Liver (tissue), 9 donors: ENCODE data around the gene VPS4B. TPM values are rescaled to one million over a fixed set of nuclear protein-coding genes. Genes with fewer than 3 reads are reported as not detected.
A peak's percentile ranks its signal among the peaks of the same experiment; 100 is the strongest.

Experiments
- DNase-seq: peaks from one replicate; pipeline ENCODE4 v3.0.0-alpha.2; 2017; ENCODE audit warnings: low spot score
- H3K27ac ChIP-seq, 2 donors: one replicate each; pipeline ENCODE4 v1.7.0; 2013; ENCODE audit warnings: inconsistent platforms in 2 of 2, low read length in 2 of 2, control low read depth in 1 of 2, low read depth in 1 of 2, mild to moderate bottlenecking in 1 of 2
- H3K27me3 ChIP-seq, 4 donors: one replicate each; pipeline versions ENCODE4 v1.6.1 to v1.7.0; 2013; ENCODE audit warnings: low read length in 3 of 4, inconsistent platforms in 1 of 4, mild to moderate bottlenecking in 1 of 4, moderate library complexity in 1 of 4; ENCODE audit not compliant: control insufficient read depth in 4 of 4, insufficient read depth in 4 of 4
- H3K36me3 ChIP-seq, 4 donors: one replicate each; pipeline versions ENCODE4 v1.6.1 to v1.7.0; 2013; ENCODE audit warnings: low read length in 3 of 4, mild to moderate bottlenecking in 3 of 4, low read depth in 1 of 4, moderate library complexity in 1 of 4; ENCODE audit not compliant: control insufficient read depth in 4 of 4, insufficient read depth in 3 of 4
- H3K4me1 ChIP-seq, 4 donors: one replicate each; pipeline versions ENCODE4 v1.6.1 to v1.7.0; 2013; ENCODE audit warnings: low read length in 3 of 4, mild to moderate bottlenecking in 3 of 4, moderate library complexity in 1 of 4; ENCODE audit not compliant: control insufficient read depth in 4 of 4, insufficient read depth in 4 of 4
- H3K4me3 ChIP-seq, 3 donors: one replicate each; pipeline versions ENCODE4 v1.6.1 to v1.7.0; 2013; ENCODE audit warnings: low read length in 3 of 3, control low read depth in 1 of 3, low read depth in 1 of 3, mild to moderate bottlenecking in 1 of 3
- H3K9ac ChIP-seq, 2 donors: one replicate each; pipeline ENCODE4 v1.7.0; 2013; ENCODE audit warnings: low read length in 2 of 2, mild to moderate bottlenecking in 2 of 2, moderate library complexity in 2 of 2, control low read depth in 1 of 2, low read depth in 1 of 2
- H3K9me3 ChIP-seq, 4 donors: one replicate each; pipeline versions ENCODE4 v1.6.1 to v1.7.0; 2013; ENCODE audit warnings: low read length in 3 of 4; ENCODE audit not compliant: control insufficient read depth in 4 of 4
- EGR1 ChIP-seq, 2 donors: IDR thresholded peaks; 2 replicates each; pipeline ENCODE4 v1.6.1; 2016 to 2018; ENCODE audit warnings: antibody characterized with exemption in 2 of 2, low read depth in 2 of 2
- NR2F2 ChIP-seq: IDR thresholded peaks from 2 replicates; pipeline ENCODE4 v1.6.1; 2016; ENCODE audit warnings: antibody characterized with exemption
- RAD21 ChIP-seq, 2 donors: IDR thresholded peaks; 2 replicates each; pipeline ENCODE4 v1.6.1; 2016; ENCODE audit warnings: antibody characterized with exemption in 2 of 2, mild to moderate bottlenecking in 2 of 2
- SP1 ChIP-seq: IDR thresholded peaks from 2 replicates; pipeline ENCODE4 v1.6.1; 2018; ENCODE audit warnings: antibody characterized with exemption, mild to moderate bottlenecking
- ZBTB33 ChIP-seq: IDR thresholded peaks from 2 replicates; pipeline ENCODE4 v1.6.1; 2016; ENCODE audit warnings: antibody characterized with exemption
- WGBS: extraction: QIAGEN DNeasy Blood & Tissue Kit; methylation state at CpG from one replicate; pipeline ENCODE4 v1.1.7; 2013; 5-methylcytosine and 5-hydroxymethylcytosine counted together
- polyA plus RNA-seq, 2 donors: library from polyadenylated mRNA; stranded (reverse) in 1 of 2; unstranded in 1 of 2; fragments of 200-250 nt in 1 of 2; fragments of >200 nt in 1 of 2; fragmentation: Nextera tagmentation in 1 of 2; extraction: Ambion mirVana in 1 of 2; gene quantifications; one replicate each; pipeline versions ENCODE4 v1.2.1 to v1.2.3, GENCODE V29; 2013 to 2015
- total RNA-seq, 2 donors: library from RNA; depleted of rRNA; stranded (reverse); fragments of >200 nt; gene quantifications; one replicate each; pipeline ENCODE4 v1.2.3, GENCODE V29; 2014
- TF ChIP-seq, protein P1 (sequence below): fragments of 150-350 bp; IDR thresholded peaks from 2 replicates; pipeline ENCODE4 v1.5.1; 2017; ENCODE audit warnings: improper control_type of control experiment, low read depth, low read length; ENCODE audit not compliant: missing input control
- donor health status: healthy.
- donor health status: healthy.
- donor health status: healthy.
- donor health status: healthy.
- donor health status: healthy.

VPS4B gene
- total and polyA plus RNA-seq, 4 donors: 12.2 to 20.6 (median 18.2) TPM

GRCh38 chr18:63342206-63342605, 80.1 kb downstream of the VPS4B start:
- H3K4me3 ChIP-seq: no peak overlapping the region
- H3K9ac ChIP-seq: no peak overlapping the region
- WGBS: 47% methylated on average over 5 of the region's 5 CpGs
- peak; percentile 67 to 76 for TF ChIP-seq RAD21 (IDR thresholded peaks at IDR 0.05)
- TF ChIP-seq, protein P1, sequence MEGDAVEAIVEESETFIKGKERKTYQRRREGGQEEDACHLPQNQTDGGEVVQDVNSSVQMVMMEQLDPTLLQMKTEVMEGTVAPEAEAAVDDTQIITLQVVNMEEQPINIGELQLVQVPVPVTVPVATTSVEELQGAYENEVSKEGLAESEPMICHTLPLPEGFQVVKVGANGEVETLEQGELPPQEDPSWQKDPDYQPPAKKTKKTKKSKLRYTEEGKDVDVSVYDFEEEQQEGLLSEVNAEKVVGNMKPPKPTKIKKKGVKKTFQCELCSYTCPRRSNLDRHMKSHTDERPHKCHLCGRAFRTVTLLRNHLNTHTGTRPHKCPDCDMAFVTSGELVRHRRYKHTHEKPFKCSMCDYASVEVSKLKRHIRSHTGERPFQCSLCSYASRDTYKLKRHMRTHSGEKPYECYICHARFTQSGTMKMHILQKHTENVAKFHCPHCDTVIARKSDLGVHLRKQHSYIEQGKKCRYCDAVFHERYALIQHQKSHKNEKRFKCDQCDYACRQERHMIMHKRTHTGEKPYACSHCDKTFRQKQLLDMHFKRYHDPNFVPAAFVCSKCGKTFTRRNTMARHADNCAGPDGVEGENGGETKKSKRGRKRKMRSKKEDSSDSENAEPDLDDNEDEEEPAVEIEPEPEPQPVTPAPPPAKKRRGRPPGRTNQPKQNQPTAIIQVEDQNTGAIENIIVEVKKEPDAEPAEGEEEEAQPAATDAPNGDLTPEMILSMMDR: peak; percentile 45
- TF ChIP-seq ZBTB33: no peak
- H3K9me3 ChIP-seq: no peaks in the 10 kb centered on the region
- DNase-seq: no peak
- peak overlapping the region in 1 of 2 donors; percentile 41 for H3K27ac ChIP-seq
- peaks cover 3 to 23% (median 17%) of the 10 kb centered on the region in 4 donors for H3K4me1 ChIP-seq
- H3K27me3 ChIP-seq: no peaks in the 10 kb centered on the region
- H3K36me3 ChIP-seq: peaks cover 9 to 42% (median 26%) of the 10 kb centered on the region in 4 donors

- Histone ChIP-seq H3K9ac (no peak overlapping the region), H3K36me3 (peaks cover 15 to 54% (median 33%) of the 10 kb centered on the region in 4 donors), H3K27me3 (no peaks in the 10 kb centered on the region), H3K27ac (no peak overlapping the region), H3K4me3 (no peak overlapping the region), H3K9me3 (no peaks in the 10 kb centered on the region), H3K4me1 (peaks cover 1 to 15% (median 10%) of the 10 kb centered on the region in 4 donors)
- WGBS: 63% methylated on average over 4 of the region's 4 CpGs
- DNase-seq: no peak
- TF ChIP-seq RAD21 (IDR thresholded peaks at IDR 0.05) (peak; percentile 20 to 50), NR2F2 (no peak), SP1 (no peak), EGR1 (IDR thresholded peaks at IDR 0.05; ENCODE audit: low read depth in 2 of 2) (no peak)
- TF ChIP-seq, protein P1: peak; percentile 30
These were observed 82.3 kb downstream of the VPS4B start for GRCh38 chr18:63339920-63340484.

Other genes starting within 250 kb of the VPS4B start
- 1 to 10 TPM; 2.1 to 3.9 TPM for gene BCL2, start 102.7 kb downstream of the VPS4B start, total RNA-seq
- under 1 TPM; 0.40 to 0.69 TPM for gene BCL2, start 102.7 kb downstream of the VPS4B start, polyA plus RNA-seq
- gene KDSR, start 55.3 kb downstream of the VPS4B start, total RNA-seq: 10 to 100 TPM; 11.3 to 34.1 TPM
- gene KDSR, start 55.3 kb downstream of the VPS4B start, polyA plus RNA-seq: 10 to 100 TPM; 28.7 to 37.2 TPM
- gene SERPINB5, start 54.5 kb upstream of the VPS4B start, total RNA-seq: not detected
- gene SERPINB5, start 54.5 kb upstream of the VPS4B start, polyA plus RNA-seq: under 1 TPM in 1 of 2 donors, not detected in 1; 0.05 TPM
- not detected for gene SERPINB12, start 119.9 kb upstream of the VPS4B start, total RNA-seq
- gene SERPINB12, start 119.9 kb upstream of the VPS4B start, polyA plus RNA-seq: not detected
- not detected for gene SERPINB13, start 164.9 kb upstream of the VPS4B start, total RNA-seq
- not detected for gene SERPINB13, start 164.9 kb upstream of the VPS4B start, polyA plus RNA-seq
- gene SERPINB4, start 221.8 kb upstream of the VPS4B start, total RNA-seq: not detected
- gene SERPINB4, start 221.8 kb upstream of the VPS4B start, polyA plus RNA-seq: not detected
- under 1 TPM in 1 of 2 donors, not detected in 1; 0.05 TPM for gene SERPINB3, start 239.4 kb upstream of the VPS4B start, total RNA-seq
- gene SERPINB3, start 239.4 kb upstream of the VPS4B start, polyA plus RNA-seq: not detected